K562 (cell line): Measurements from ENCODE around the gene DALRD3. TPM values are rescaled to one million over a fixed set of nuclear protein-coding genes. Genes with fewer than 3 reads are reported as not detected.

Source experiments
- ATAC-seq: fragments of 200-7000 bp; cut with Tn5 transposase; 3 replicates; pipeline ENCODE4 v1.9.1; 2020; ENCODE audit warnings: moderate library complexity
- BruUV-seq: library from RNA; stranded (reverse); fragments of 400-500 nt; replicated peaks from 2 replicates; lab custom pipeline; 2021; lab: Mats Ljungman, UMichigan
- CTCF ChIA-PET: fragments of 300-600 bp; formaldehyde crosslinking; extraction: SDS; loops from one replicate; lab custom pipeline; 2021; ENCODE audit warnings: low intra/inter-chr PET ratio; lab: Yijun Ruan, JAX
- POLR2A ChIA-PET: fragments of 300-600, 350-650 bp; sonication (Branson Sonifier 250); formaldehyde crosslinking; extraction: SDS; loops from one replicate; lab custom pipeline; 2021; ENCODE audit warnings: antibody characterized with exemption, inconsistent platforms; lab: Yijun Ruan, JAX
- DNase-seq, 4 experiments: peaks; one replicate each; pipeline versions ENCODE4 v3.0.0 to v3.0.0-alpha.2; 2011 to 2018; ENCODE audit warnings: low spot score in 3 of 4, mixed read lengths in 3 of 4; ENCODE audit errors: extremely low read depth in 1 of 4
- FAIRE-seq: peaks from 2 replicates; lab custom pipeline; 2011; peaks lifted over from hg19 to GRCh38; lab: Jason Lieb, UNC
- H2AFZ ChIP-seq: 2 replicates; pipeline ENCODE4 v1.6.0; 2011; ENCODE audit warnings: low read depth, low read length, control low read depth, inconsistent platforms
- H3K27ac ChIP-seq: fragments of 200-600 bp; 3 replicates; pipeline ENCODE4 v1.8.0; 2011; ENCODE audit warnings: low read depth, mild to moderate bottlenecking, control low read depth, inconsistent platforms, low read length, moderate library complexity, mixed read lengths; ENCODE audit errors: extremely low read depth
- H3K27me3 ChIP-seq, 2 experiments: fragments of 300-600 bp in 1 of 2; 2 replicates in 1 of 2; 3 replicates in 1 of 2; pipeline versions ENCODE4 v1.6.0 to v1.8.0; 2011; ENCODE audit warnings: inconsistent platforms in 2 of 2, low read length in 2 of 2, mild to moderate bottlenecking in 1 of 2, mixed read lengths in 1 of 2, moderate library complexity in 1 of 2; ENCODE audit not compliant: control insufficient read depth in 2 of 2, insufficient read depth in 2 of 2
- H3K36me3 ChIP-seq: fragments of 300-600 bp; 3 replicates; pipeline ENCODE4 v1.8.0; 2011; ENCODE audit warnings: mild to moderate bottlenecking, low read length, inconsistent platforms; ENCODE audit not compliant: control insufficient read depth, insufficient read depth
- H3K4me1 ChIP-seq, 2 experiments: fragments of 200-600 bp in 1 of 2; replicated peaks in 1 of 2; 2 replicates in 1 of 2; 3 replicates in 1 of 2; pipeline versions ENCODE4 v1.5.1 to v1.8.0; 2011; ENCODE audit warnings: inconsistent platforms in 2 of 2, low read length in 2 of 2, mild to moderate bottlenecking in 1 of 2, mixed read lengths in 1 of 2, moderate library complexity in 1 of 2; ENCODE audit not compliant: control insufficient read depth in 2 of 2, insufficient read depth in 2 of 2
- H3K4me2 ChIP-seq: 2 replicates; pipeline ENCODE4 v1.6.1; 2011; ENCODE audit warnings: low read length, control low read depth, inconsistent platforms, mixed read lengths; ENCODE audit not compliant: insufficient read depth
- H3K4me3 ChIP-seq: fragments of 200-600 bp; sonication (generic), shearing (Covaris generic); 2 replicates; pipeline ENCODE4 v1.5.1; 2016; ENCODE audit warnings: control low read depth, inconsistent platforms
- H3K79me2 ChIP-seq: fragments of 200-600 bp; 3 replicates; pipeline ENCODE4 v1.8.0; 2011; ENCODE audit warnings: low read length, inconsistent platforms; ENCODE audit not compliant: control insufficient read depth, insufficient read depth
- H3K9ac ChIP-seq, 2 experiments: 2 replicates each; pipeline versions ENCODE4 v1.6.0 to v1.6.1; 2011; ENCODE audit warnings: low read depth in 2 of 2, low read length in 2 of 2, control low read depth in 1 of 2, inconsistent platforms in 1 of 2, mild to moderate bottlenecking in 1 of 2, mixed read lengths in 1 of 2; ENCODE audit not compliant: insufficient read depth in 1 of 2
- H3K9me1 ChIP-seq: one replicate; pipeline ENCODE4 v1.6.0; 2011; ENCODE audit warnings: inconsistent platforms, mild to moderate bottlenecking, low read length, moderate library complexity; ENCODE audit not compliant: control insufficient read depth, insufficient read depth
- H3K9me3 ChIP-seq: replicated peaks from 2 replicates; pipeline ENCODE4 v1.5.1; 2011; ENCODE audit warnings: low read depth, low read length, inconsistent platforms; ENCODE audit not compliant: control insufficient read depth, insufficient read depth
- H4K20me1 ChIP-seq: replicated peaks from 2 replicates; pipeline ENCODE4 v1.6.1; 2011; ENCODE audit warnings: low read length, inconsistent platforms, mixed read lengths; ENCODE audit not compliant: control insufficient read depth, insufficient read depth
- GATAD2B ChIP-seq: fragments of 450-650 bp; IDR thresholded peaks from 2 replicates; pipeline ENCODE4 v1.6.1; 2017; ENCODE audit warnings: mild to moderate bottlenecking, borderline replicate concordance
- NFE2 ChIP-seq: IDR thresholded peaks from 2 replicates; pipeline ENCODE4 v1.6.1; 2014; ENCODE audit warnings: antibody characterized with exemption, low read depth
- PHF21A ChIP-seq: fragments of 450-650 bp; IDR thresholded peaks from 2 replicates; pipeline ENCODE4 v1.6.1; 2017; ENCODE audit warnings: low read depth, borderline replicate concordance
- SMARCA4 ChIP-seq: fragments of 450-650 bp; IDR thresholded peaks from 2 replicates; pipeline ENCODE4 v1.6.1; 2016
- ZBTB34 ChIP-seq: fragments of 250-450 bp; sonication (Bioruptor Pico); IDR thresholded peaks from 2 replicates; pipeline ENCODE4 v1.8.0; 2021; ENCODE audit warnings: mild to moderate bottlenecking, moderate library complexity
- ZNF324 ChIP-seq: fragments of 250-450 bp; sonication (Bioruptor Pico); IDR thresholded peaks from 2 replicates; pipeline ENCODE4 v1.4.0; 2020; ENCODE audit warnings: mild to moderate bottlenecking
- WGBS: fragments of 100-300 bp; shearing (Covaris generic); methylation state at CpG from one replicate; pipeline ENCODE4 v1.1.6; 2016; ENCODE audit warnings: low coverage, mixed read lengths; ENCODE audit not compliant: insufficient coverage; ENCODE audit errors: missing lambda C conversion rate; 5-methylcytosine and 5-hydroxymethylcytosine counted together
- in situ Hi-C: fragments of 300-500 bp; cut with MboI; formaldehyde crosslinking; loops from 4 replicates; pipeline ENCODE4 v1.15.0; 2018; ENCODE audit warnings: inconsistent platforms, mixed read lengths
- intact Hi-C: fragments of 100-400 bp; cut with micrococcal nuclease; formaldehyde crosslinking; loops from 2 replicates; pipeline ENCODE4 v1.14.2; 2022
- polyA plus RNA-seq, 8 experiments: library from polyadenylated mRNA; depleted of rRNA in 4 of 8; stranded (reverse) in 5 of 8; unstranded in 3 of 8; fragments of >200 nt; fragmentation: Nextera tagmentation in 2 of 8; fragmentation: Illumina TruSeq in 1 of 8; extraction: Ambion mirVana in 2 of 8; extraction: Trizol in 1 of 8; gene quantifications; 2 replicates each; pipeline versions ENCODE4 v1.2.1 to v1.2.3, GENCODE V29; 2011 to 2014; ENCODE audit warnings: inconsistent platforms in 1 of 8, missing spikeins in 1 of 8
- total RNA-seq, 7 experiments: library from RNA; depleted of rRNA in 6 of 7; stranded (reverse); fragments of >200 nt in 6 of 7; fragmentation: Illumina TruSeq in 2 of 7; extraction: Trizol in 2 of 7; gene quantifications; 2 replicates each; pipeline versions ENCODE4 v1.2.1 to v1.2.3, GENCODE V29; 2011 to 2021; ENCODE audit warnings: low replicate concordance in 1 of 7
- TF ChIP-seq, protein P1 (sequence below): fragments of 250-450 bp; sonication (Bioruptor Pico); IDR thresholded peaks from 2 replicates; pipeline ENCODE4 v1.4.0; 2020
- TF ChIP-seq, protein P2 (sequence below): fragments of 450-650 bp; IDR thresholded peaks from 2 replicates; pipeline ENCODE4 v1.6.1; 2016

Gene DALRD3
- total and polyA plus RNA-seq, 9 of the 15 experiments (the other 6 are each of a cell fraction or from before 2014, with no cell fraction given): 6.6 to 31.3 (median 14.4) TPM

DNA sequence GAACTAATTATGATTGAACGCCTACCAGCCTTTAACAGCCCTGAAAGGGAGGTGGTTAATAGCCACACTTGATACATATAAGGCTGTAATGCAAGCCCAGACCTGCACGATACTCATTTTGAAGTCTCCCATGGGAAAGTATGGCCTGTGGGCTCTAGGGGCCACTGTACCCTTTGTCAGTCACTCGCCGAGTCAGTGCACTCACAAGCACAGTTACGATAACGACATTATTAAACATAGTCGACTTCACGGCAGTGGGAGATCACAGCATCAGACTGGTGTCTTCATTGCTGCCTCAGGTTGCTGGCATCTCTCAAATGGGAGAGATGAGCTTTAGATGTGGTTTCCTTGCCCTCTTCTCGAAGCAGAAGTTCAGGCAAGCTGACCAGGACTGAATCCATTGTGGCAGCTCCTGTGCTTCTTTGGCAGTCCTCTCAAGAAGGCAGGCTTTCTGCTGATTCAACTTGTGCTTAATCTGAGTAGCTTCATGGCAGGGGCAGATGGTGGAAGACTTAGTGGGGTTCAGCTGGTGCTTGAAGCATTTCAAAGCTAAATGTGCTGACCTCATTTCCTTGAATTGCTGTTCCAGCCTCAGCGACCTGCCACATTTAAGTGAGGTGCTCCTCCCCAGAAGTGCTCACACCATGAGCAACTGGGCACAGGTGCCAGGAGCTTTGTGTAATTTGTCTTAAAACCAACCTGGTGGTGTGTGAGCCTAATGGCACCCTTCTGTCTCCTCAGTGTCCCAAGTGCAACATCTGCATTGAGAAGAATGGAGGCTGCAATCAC is 44.1 kb downstream of the DALRD3 start:
- no peaks in the 10 kb centered on the region for H4K20me1 ChIP-seq
- 95% methylated on average over 10 of the region's 10 CpGs for WGBS
- H3K27ac ChIP-seq: no peak overlapping the region; the same call in 2 of the 3 replicates
- POLR2A ChIA-PET: interaction anchor here (0.5 to 1.7 kb wide), 5 partner anchors 12 to 91 kb away, joined by 3 to 5 read pairs (median 3); no protein-coding TSS in a partner anchor
- peaks cover 82% of the 10 kb centered on the region for H3K36me3 ChIP-seq
- BruUV-seq: no TSS peak
- H3K9me3 ChIP-seq: no peaks in the 10 kb centered on the region
- no peaks in the 10 kb centered on the region for H3K4me1 ChIP-seq
- in situ Hi-C loops: no loop called here
- no peak overlapping the region for H3K4me3 ChIP-seq
- H3K9me1 ChIP-seq: no peaks in the 10 kb centered on the region
- H3K9ac ChIP-seq: no peak overlapping the region
- FAIRE-seq: no peak
- no peak for DNase-seq
- TF ChIP-seq SMARCA4 (no peak), ZBTB34 (no peak), ZNF324 (CRISPR knock-in tag) (no peak), GATAD2B (no peak), NFE2 (no peak), PHF21A (no peak)
- TF ChIP-seq, protein P1, sequence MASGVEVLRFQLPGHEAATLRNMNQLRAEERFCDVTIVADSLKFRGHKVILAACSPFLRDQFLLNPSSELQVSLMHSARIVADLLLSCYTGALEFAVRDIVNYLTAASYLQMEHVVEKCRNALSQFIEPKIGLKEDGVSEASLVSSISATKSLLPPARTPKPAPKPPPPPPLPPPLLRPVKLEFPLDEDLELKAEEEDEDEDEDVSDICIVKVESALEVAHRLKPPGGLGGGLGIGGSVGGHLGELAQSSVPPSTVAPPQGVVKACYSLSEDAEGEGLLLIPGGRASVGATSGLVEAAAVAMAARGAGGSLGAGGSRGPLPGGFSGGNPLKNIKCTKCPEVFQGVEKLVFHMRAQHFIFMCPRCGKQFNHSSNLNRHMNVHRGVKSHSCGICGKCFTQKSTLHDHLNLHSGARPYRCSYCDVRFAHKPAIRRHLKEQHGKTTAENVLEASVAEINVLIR (CRISPR knock-in tag): no peak
- TF ChIP-seq, protein P2, sequence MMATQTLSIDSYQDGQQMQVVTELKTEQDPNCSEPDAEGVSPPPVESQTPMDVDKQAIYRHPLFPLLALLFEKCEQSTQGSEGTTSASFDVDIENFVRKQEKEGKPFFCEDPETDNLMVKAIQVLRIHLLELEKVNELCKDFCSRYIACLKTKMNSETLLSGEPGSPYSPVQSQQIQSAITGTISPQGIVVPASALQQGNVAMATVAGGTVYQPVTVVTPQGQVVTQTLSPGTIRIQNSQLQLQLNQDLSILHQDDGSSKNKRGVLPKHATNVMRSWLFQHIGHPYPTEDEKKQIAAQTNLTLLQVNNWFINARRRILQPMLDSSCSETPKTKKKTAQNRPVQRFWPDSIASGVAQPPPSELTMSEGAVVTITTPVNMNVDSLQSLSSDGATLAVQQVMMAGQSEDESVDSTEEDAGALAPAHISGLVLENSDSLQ: no peak
- TF ChIP-seq, all 486 proteins: peak for 0
- no peak overlapping the region for H3K4me2 ChIP-seq
- H2AFZ ChIP-seq: no peak overlapping the region
- no peak for ATAC-seq
- intact Hi-C loops: no loop called here
- no peaks in the 10 kb centered on the region for H3K27me3 ChIP-seq
- CTCF ChIA-PET: no interaction called here
- no peaks in the 10 kb centered on the region for H3K79me2 ChIP-seq
